GM19463 (cell line): ENCODE measurements around the gene ZNF784.

Source experiments
- ATAC-seq: cut with Tn5 transposase; IDR thresholded peaks from one replicate; pipeline ENCODE4 v1.9.1; 2021; ENCODE audit warnings: mild to moderate bottlenecking, moderate library complexity; ENCODE audit not compliant: unreplicated experiment

The ZNF784 gene

DNA sequence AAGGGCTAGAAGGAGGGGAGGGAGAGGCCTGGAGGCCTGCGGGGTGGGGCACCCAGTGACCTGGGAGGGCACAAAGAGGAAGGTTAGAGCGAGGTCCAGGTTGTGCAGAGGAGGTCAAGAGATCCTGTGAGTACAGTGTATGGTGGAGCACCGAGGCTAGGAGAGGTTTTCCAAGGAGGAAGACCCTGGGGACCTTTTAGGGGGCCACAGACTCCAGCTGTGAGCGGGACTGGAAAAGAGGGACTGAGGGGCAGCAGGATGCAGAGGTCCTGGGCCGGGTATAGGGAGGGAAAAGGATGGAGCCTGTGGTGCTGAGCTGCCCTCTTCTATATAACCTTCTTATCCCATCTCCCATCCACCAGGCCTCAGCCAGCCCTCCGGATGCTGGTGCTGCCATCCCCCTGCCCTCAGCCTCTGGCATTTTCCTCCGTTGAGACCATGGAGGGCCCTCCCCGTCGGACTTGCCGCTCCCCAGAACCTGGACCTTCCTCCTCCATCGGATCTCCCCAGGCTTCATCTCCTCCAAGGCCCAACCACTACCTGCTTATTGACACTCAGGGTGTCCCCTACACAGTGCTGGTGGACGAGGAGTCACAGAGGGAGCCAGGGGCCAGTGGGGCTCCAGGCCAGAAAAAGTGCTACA is 19.9 kb upstream of the ZNF784 start:
- no peak for ATAC-seq

GRCh38 chr19:55643887-55644176 is 19.5 kb upstream of the ZNF784 start:
- no peak for ATAC-seq

DNA sequence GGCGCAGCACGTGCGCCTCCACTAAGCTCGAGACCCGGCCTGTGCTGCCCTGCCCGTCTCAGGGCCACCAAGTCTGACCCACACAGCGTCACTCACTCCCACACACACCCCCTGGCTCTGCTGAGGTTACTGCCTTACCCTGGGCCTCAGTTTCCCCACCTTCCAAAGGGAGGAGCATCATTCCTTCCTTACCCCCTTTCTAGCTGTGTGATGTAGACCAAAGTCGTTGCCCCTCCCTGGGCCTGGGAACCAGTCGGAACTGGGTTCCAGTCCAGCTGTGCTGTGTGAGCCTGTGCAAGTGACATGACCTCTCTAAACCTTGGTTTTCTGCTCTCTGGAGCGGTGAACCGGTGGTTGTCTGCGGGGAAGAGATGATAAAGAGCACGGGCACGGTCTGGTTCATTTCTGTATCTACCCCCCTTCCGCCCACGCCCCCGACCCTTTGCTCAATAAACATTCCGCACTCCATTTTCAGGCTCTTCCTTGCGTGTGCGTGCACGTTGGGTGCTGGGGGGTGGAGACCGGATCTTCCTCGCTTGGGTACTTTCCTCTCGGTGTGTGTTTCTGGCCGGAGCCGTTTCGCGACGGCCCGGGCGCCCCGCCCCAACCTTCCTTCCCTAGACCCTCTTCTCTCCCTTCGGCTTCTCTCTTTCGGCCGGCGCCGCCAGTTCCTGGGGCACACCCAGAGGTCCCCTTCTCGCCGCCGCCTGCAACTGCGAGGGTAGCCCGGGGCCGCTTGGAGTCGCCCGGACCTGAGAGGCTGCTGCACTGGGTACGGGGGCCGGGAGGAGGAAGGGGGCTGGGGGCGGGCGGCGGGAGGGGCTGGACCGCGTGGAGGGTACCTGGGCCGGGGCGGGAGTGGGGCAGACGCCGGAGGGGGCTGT is 18.9 kb upstream of the ZNF784 start, which contains the start of gene ZNF581:
ZNF581 (plus strand) TSS at position 647 of the 884 bp plus-strand sequence. CDS start 923 bp downstream, outside the sequence.
- peak; percentile 39 for ATAC-seq

- peak; percentile 1 for ATAC-seq
Measured at GRCh38 chr19:55642153-55643002, 18.0 kb upstream of the ZNF784 start.

GRCh38 chr19:55641426-55642152 is 17.2 kb upstream of the ZNF784 start:
- ATAC-seq, result no peak

GRCh38 chr19:55640577-55641425 is 16.4 kb upstream of the ZNF784 start, which contains the start of gene ZNF580:
Gene ZNF580, plus strand, starts transcription at chr19:55641002. Its CDS starts 1,507 bp downstream, at chr19:55642509.
- no peak for ATAC-seq

DNA sequence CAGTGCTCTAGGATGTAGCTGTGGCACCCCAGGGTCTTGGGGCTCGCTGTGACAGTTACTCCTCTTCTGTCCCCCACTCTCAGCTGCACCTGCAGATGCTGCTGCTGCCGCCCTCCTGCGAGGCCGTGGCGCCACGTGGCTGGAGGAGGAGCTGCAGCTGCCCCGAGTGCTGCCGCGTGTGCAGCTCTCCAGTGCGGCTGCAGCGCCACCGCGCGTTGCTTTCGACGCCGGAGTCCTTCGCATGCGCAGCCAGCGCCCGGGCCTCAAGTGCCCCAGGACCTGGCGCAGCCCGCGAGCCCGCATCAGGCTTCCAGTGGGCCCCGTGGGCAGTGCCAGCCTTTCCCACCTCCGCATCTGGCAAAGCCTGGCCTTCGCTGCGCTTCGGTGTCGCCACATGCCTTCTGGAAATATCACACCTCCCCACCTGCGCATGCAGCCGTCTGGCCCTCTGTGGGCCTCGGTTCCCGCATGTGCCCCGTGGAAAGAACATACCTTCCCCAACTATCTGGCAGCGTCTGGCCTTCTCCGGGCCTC is 15.7 kb upstream of the ZNF784 start:
- no peak for ATAC-seq

GRCh38 chr19:55638864-55639359 is 14.5 kb upstream of the ZNF784 start:
- no peak for ATAC-seq

- ATAC-seq, result no peak
Measured at GRCh38 chr19:55637534-55637933, 13.2 kb upstream of the ZNF784 start.

GRCh38 chr19:55636723-55637122 is 12.4 kb upstream of the ZNF784 start:
- no peak for ATAC-seq

- ATAC-seq, result no peak
Measured at GRCh38 chr19:55635856-55636440, 11.6 kb upstream of the ZNF784 start.

DNA sequence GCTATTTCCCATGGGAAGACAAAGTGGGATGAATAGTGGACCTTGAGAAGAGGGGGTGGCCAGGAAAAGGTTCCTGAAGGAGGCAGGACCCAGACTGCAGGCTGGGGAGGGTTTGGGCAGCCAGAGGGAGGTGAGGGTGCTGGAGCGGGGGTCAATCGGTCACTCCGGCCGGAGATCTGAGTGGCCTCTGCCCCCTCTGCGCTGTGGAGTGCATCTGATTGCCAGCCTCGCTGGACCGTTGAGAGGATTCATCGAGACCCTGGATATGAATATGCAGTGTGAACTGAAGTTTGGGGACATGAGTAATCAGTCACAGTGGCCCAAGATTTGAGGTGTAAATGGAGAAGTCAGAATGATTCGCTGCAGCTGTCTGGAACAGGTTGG is 11.0 kb upstream of the ZNF784 start:
- ATAC-seq, result no peak

GRCh38 chr19:55633861-55634260 is 9.5 kb upstream of the ZNF784 start:
- no peak for ATAC-seq

- no peak for ATAC-seq
Measured at GRCh38 chr19:55632463-55632834, 8.1 kb upstream of the ZNF784 start.

- ATAC-seq, result no peak
Measured at GRCh38 chr19:55626350-55626749, 2.0 kb upstream of the ZNF784 start.

DNA sequence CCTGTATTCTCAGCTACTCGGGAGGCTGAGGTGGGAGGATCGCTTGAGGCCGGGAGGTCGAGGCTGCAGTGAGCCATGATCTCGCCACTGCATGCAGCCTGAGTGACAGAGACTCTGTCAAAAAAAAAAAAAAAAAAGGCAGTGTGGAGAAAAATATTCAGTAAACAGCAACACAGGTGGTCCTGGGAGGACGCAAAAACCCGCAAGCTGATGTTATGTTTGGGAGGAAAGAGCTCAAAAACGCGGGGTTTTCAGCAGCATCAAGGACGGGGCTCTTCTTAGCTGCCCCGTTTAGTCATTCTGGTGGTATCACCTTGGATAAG is 599 bp upstream of the ZNF784 start:
- ATAC-seq, result no peak

DNA sequence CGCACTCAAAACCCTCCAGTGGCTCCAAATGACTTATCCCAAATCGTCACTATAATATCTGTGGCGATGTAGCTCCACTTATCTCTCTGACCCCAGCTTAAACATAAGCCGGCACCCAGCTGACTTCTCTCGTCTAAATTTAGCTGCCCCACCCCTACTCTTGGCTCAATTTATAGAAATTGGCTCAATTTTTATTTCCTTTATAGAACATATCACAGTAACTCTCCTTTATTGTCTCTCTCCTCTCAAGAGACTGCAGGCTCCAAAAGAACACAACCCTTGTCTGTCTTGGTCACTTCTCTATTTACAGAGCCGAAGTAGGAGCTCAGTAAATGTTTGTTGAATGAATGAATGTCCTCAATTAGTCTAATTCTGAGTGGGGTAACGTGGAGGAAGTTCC is 805 bp downstream of the ZNF784 start:
- ATAC-seq, result no peak

GRCh38 chr19:55623130-55623529 is 1.2 kb downstream of the ZNF784 start:
- ATAC-seq, result no peak
